ENCODE results near the gene PRKACA.

PRKACA gene

DNA sequence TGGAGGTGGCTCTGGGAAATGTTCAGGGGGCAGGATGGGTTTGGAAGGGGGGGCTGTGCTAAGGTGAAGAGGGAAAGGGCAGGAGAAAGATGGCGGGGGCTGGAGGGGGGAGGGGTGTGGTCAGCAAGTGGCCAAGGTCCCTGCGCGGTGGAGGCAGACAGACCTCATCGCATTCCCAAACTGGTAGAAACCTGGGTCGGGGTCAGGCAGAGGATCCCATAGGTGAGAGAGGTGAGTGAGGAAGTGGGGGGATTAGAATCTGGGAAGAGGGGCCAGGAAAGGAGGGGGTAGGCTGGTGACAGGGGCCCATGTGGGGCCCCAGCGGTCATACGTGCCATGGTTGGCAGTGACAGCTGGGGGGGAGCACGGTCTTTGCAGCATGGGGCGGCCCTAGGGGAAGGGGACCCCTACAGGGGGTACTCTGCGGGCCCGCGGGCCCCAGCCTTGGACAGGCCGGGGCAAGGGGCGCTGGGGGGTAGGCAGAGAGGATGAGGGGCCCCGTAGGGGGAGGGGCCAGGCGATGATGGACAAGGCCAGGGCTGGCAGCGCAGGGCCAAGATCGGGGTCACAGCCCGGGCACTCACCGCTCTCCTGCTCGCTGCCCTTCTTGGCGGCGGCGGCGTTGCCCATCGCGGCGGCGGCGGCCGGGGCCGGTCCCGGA, 514 bp downstream of the PRKACA start:
- no peak for DNase-seq (ENCODE audit: low read depth)

DNA sequence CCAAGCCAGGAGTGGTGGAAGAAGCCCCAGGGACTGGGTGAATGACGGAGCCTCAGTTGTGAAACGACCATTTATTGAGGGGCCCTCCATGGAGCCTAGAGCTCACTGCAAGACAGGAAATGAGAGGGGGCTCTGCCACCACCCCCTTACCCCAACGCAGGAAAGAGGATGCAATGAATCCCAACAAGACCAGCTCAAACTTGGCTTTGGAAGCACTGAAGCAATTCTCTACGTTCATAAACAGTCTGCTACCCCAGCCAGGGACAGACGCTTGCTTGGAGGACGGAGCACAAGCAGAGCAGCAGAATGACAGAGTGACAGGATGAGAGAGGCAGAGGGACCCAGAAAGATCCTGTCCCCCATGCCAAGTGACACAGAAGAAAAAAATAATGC, 1.0 kb downstream of the PRKACA start:
- no peak for DNase-seq (ENCODE audit: low read depth)

DNA sequence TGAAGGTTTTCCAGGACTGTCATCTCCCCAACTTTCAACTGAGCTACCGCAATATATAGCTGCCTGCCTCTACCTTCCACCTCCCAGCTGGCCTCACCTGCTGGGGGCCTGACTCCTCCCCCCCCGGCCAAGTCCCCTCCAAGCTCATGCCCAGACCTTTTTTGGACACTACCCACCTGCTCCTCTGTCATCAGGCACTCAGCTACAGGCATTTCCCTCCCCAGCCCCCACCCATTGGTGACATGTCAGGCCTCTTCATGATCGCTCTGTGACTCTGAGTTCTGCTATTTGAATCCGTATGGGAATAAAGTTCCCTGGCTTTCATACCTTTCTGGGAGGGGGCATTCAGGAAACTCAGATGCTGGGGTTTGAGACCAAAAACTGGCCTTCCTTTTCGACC, 1.8 kb downstream of the PRKACA start:
- DNase-seq (ENCODE audit: low read depth), result no peak

DNA sequence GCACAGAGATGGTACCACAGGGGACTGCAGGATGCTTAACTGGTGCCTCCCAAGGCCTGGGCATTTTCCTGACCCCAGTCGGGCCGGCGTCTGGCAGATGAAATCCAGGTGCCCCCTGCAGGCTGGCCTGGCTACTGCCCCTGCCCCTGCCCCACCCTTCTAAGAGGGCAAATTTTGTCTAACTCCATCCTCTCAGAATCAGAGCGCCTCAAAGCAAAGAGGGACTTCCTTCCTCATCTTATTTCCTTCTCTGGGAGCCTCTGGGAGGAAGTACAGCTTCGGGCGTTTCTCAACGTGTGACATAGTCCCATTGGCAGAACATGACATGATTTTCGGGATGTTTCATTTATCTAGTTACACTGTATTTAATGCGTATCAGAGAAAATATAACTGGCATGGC, 2.7 kb downstream of the PRKACA start:
- peak; percentile 15 for DNase-seq (ENCODE audit: low read depth)

DNA sequence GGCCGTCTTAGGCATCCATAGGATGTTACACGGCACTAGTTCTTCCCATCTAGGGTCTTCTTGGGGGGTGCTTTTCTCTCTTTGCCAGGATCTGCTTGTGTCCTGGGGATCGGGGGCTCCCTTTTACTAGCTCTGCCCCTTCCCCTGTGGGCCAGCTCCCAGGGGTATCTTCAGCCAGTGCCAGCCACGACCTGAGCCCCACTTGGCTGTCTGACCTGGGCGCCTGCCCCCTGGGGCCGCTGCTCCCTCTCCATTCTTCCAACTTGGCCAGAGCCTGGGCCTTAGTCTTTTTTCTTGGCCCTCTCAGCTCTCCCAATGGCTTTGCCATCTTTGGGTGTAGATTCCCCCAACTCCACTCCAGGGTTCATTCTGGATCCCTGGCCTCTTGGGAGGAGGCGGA, 3.1 kb downstream of the PRKACA start:
- DNase-seq (ENCODE audit: low read depth), result no peak

DNA sequence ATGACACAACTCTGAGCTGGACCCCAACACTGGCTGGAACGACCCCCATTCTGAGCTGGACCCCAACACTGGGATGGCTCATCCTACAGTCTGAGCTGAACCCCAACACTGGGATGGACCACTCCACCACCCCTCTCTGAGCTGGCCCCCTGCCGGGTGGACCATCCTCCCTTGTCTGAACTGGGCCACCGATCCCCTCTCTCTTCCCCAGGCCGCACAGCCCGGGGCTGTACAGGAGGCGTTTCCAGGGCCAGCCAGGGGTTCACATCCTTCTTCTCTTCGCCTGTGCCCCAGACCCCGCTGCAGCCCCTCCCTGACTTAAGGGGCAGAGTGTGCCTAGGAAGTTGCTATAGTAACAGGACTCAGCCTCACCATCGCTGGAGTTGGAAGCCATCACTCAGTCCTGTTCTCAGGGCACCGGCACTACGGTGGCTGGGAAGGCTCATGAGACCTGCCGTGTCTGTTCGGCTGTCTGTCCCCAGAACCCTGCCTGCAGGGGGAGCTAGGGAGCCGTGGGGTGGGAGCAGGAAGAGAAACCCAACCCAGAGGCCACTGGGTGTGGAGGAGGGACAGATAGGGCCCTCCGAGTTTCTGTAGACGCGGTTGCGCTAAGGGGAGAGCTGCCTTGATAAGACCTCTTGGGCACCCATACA, 3.7 kb downstream of the PRKACA start:
- peak; percentile 49 for DNase-seq (ENCODE audit: low read depth)

DNA sequence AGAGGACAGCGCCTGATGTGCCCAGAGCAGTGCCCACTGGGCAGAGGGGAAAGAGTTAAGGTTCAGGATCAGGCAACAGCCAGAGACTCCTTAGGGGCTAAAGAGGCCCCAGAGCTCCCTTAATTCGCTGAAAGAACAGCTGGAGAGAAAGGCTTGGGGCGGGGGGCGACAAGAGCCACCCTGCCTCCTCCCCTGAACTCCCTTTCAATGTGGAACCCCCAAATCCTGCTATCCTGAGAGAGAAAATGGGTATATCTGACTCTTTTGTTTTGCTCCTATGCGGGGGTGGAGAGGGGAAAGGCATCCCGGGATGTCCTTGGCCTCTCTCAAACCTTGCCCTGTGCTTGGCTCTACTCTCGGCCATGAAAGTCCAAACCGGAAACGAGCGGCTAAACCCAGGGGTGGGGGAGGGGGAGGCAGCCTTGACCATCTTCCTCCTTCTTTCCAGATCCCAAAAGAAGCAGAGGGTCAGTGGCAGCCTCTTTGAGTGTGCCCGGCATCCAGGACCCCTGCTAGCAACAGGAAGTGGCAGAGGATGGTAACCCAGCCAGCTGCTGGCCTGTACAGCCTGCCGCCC, 4.7 kb downstream of the PRKACA start:
- no peak for DNase-seq (ENCODE audit: low read depth)

DNA sequence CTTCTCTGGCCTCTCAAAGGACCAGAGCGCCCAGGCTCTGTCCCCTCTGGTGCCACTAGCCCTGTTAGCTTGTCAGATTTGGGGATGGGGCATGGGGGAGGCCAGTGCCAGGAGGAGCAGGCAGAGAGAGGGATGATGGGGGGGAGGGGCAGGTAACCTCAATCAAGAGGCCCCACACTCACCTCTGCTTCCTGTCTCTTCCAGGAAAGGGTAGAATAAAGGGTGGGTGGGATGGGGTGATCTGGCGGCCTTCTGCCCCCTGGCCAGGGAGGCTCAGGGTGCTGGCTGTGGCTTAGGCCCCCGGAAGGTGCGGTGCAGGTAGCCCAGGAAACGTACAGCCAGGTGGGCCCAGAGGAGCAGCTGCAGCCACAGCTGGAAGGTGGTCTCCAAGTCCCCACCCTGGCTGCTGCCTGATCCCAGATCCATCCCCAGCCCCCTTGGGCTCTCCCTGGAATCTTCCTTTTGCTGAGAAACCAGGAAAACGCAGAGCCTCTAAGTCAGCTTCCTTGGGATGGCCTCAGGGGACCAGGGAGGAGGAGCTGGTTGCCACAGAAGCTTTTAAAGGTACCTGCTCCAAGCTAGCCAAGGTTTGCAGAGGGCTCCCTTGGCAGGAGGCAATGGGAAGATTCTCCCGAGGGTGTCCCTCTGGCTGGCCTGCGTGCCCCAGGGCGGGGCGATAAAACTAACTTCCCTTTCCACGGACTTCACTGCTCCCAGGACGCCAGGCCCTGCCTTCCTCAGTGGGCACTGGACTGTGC, 5.3 kb downstream of the PRKACA start:
- DNase-seq (ENCODE audit: low read depth), result no peak

DNA sequence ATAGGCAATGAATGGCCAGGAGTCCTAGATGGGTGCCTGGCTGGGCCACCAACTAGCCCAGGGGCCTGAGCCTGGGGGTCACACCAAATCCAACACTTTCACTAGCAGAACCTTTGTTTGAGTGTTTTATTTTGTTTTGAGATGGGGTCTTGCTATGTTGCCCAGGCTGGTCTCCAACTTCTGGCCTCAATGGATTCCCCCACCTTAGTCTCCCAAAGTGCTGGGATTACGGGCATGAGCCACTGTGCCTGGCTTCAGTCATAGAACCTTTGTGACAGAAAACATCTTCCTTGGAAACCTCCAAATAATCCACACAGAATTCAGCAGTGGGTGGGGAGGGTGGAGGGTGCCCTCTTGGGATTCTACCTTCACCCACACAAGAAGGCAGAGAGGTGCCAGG, 6.1 kb downstream of the PRKACA start:
- no peak for DNase-seq (ENCODE audit: low read depth)

DNA sequence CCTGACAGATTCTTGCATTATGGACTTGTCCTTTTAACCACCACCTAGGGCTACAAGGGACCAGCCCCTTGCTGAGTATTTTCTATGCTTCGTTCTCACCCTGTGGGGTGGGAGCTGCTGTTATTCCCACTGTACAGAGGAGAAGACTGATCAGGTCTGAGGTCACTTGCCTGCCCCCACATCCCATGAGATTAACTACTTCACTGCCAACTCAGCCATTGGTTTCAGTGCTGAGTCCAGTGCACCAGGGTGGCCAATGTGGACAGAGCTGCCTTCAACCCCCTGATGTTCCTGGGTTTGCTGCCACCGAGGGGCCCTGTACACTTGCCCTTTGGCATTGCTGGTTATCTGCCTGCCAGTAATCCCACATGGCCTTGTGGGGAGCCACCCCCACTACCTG, 6.9 kb downstream of the PRKACA start:
- no peak for DNase-seq (ENCODE audit: low read depth)

DNA sequence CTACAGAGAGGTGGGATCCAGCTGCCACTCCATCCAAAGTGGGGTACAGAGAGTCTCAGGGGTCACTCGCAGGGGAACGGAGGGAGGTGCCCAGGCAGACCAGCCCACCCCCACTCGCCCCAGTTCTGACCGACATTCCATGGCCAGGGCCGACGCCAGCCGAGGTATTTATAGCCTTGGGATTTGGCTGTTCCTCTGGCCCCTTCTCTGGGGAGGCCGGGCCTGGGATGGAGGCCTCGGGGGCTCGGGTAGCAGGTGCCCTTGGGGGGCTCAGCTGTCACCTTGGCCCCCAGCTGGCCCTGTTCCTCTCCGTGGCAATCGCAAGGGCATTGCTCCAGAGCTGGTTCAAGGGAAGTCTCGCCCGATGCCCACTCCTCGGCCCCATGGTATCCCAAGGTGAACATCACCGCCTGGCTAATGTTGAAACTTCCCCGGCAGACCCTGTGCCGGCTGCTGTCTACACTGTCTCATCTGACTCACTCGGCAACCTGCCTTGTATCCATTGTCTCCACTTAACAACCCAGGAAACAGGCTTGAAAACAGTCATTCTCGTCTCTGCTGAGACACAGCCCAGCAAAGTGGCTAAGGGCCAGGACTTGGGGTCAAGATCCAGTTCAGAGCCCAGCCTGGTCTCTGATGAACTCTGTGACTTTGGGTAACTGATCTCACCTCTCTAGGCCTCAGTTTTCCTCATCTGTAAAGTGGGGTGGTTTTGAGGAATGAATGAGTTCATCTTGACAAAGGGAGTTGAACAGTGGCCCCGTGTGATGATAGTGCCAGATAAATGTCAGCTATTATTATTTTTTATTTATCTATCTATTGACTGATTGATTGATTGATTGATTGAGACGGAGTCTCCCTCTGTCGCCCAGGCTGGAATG, 9.7 kb downstream of the PRKACA start:
- DNase-seq (ENCODE audit: low read depth), result no peak

DNA sequence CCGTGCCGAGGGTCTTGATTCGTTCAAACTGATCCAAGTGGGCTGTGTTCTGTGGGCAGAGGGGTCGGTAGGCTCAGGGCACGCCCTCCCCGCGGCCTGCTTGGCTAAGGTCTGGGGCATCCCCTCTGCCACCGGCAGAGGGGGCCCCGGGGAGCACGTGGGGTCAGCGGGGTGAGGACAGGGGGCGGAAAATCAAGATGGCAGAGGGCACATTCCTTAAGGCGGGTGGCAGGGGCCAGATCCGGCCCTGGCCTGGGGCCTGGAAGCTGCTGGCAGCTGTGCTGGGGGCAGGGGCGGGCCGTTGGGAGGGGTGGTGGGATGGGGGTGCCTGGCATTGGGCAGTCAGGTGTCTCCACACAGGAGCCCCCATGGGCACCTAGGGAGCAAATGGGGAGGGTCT, 10.7 kb downstream of the PRKACA start:
- no peak for DNase-seq (ENCODE audit: low read depth)

DNA sequence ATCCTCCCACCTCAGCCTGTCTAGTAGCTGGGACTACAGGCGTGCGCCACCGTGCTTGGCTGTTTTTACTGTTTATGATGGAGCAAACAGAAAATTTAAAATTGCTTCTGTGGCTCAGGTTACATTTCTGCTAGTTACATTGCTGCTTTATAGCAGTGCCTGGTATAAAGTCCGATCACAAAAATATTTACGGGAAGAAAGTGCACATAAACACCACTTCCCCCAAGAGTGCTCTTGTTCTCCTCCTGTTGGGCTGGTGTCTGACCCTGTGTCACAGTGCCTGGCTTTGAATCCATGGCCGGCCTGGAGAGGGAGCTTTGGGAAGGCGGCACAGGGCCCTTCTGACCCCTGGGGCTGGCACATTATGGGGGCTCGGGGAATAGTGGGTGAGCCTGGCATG, 11.9 kb downstream of the PRKACA start:
- no peak for DNase-seq (ENCODE audit: low read depth)

DNA sequence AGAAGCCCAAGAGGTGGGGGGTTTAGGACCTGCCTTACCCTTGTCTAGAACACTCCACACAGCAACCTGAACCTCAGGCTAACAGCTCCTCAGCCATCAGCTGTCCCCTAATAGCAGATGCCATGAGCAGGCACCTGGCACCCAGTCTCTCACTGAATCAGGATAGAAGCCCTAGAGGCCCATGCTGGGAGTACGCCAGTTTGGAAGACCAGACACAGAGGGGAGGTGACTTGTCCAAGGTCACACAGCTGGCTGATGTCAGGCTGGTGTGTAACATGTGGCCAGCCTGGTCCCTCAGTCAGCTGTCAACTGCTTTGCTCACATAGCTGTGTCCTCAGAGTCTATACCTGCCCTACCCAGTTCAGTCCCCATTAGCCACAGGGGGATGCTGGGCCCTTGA, 14.3 kb downstream of the PRKACA start:
- no peak for DNase-seq (ENCODE audit: low read depth)

DNA sequence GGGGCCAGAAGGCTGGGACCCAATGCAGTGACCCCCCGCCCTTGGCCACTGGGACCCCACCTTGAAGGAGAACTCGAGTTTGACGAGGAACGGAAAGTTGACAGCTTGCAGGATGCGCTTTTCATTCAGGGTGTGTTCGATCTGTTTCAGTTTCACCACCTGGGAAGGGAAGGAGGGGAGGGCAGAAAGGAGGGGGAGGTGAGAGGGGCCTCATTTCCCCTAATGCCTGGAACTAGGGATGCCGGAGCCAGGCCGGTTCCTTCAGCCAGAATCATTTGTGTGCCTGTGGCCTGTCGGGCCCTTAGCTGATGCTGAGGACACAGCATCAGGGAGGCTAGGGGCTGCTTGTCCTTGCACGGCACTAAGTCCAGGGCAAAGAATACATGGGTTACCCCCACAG, 14.8 kb downstream of the PRKACA start:
- no peak for DNase-seq (ENCODE audit: low read depth)

DNA sequence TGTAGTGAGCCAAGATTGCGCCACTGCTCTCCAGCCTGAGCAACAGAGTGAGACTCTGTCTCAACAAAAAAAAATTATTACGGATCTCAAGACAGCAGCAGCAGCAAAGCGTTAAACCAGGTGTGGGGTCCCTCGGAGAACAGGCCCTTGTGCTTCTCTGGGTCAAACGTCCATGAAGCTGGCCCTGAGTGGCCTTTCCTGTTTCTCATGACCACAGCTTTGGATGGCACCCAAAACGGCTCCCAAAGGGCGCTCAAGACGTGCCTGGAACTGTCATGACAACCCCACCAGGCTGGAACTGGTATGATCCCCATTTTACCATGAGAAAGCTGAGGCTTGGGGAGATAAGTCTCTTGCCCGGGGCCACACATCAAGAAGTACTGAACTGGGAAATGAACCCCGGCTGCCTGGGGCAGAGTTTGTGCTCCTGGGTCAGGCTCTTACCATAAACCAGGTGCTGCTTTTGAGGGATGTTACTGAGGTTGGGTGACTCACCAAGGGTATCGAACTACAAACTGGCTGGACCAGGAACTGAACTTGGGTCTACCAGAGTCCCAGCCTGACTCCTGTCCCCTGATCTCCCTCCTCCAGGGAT, 15.4 kb downstream of the PRKACA start:
- DNase-seq (ENCODE audit: low read depth), result no peak

DNA sequence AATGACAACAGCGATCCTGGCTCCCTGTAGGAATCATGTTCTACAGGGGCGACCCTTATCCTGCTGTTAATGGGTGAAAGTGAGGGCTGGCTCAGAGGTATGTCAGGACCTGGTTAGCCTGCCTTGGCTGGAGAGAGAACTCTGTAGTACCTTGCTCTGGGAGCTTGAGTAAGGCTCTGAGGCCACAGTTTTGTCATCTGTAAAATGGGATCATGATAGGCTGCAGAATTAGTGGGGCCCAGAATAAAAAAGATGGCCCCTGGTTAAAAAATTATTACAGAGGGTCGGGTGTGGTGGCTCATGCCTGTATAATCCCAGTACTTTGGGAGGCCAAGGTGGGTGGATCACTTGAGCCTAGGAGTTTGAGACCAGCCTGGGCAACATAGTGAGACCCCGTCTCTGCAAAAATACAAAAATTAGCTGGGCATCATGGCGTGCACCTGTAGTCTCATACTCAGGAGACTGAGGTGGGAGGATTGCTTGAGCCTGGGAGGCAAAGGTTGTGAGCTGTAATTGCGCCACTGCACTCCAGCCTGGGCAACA, 16.5 kb downstream of the PRKACA start:
- no peak for DNase-seq (ENCODE audit: low read depth)

DNA sequence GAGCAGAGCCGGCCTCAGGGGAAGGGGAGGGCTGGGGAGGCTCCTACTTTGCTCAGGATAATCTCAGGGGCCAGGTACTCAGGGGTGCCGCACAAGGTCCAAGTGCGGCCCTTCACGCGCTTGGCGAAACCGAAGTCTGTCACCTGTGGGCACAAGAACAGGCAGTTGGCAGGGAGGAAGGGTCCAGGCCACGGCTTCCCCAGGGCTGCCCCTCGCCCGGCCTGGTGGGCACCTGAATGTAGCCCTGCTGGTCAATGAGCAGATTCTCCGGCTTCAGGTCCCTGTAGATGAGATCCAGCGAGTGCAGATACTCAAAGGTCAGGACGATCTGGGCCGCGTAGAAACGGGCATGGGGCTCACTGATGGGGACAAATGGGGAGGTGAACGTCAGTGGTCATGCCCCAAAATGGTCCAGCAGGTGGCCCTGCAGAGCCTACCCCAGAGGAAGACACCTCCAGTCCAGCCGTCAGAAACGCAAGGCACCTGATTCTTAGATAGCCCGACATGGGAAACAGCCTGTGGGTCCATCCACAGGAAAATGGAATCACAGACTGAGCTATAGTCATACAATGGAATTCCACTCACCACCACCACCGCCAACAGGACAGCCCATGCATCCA, 19.9 kb downstream of the PRKACA start:
- no peak for DNase-seq (ENCODE audit: low read depth)

DNA sequence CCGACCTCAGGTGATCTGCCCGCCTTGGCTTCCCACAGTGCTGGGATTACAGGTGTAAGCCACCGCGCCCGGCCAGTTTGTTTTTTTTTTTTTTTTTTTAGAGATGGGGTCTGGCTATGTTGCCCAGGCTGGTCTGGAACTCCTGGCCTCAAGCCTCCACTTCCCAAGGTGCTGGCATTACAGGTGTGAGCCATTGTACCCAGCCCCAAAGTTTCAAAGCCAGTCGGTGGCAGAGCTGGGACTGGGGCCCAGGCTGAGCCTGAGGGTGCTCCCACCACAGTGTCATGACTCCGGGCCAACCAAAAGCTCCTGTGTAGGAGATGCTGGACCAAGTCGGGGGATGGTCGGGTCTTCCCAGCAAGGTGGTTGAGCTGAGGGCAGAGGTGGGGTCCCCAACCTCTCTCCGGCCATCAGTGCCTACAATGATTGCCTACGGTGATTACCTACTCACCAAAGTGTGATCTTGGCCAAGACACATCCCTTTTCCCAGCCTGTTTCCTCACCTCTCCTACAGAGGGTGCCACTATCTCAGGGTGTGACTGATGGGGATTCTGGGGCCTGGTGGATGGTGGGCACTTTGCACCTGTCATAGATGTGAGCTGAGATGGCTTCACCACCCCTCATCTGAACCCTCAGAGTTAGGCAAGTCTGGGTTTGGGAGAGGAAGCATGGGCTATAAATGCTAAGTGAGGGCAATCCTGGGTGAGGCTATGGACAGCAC, 21.1 kb downstream of the PRKACA start:
- no peak for DNase-seq (ENCODE audit: low read depth)

DNA sequence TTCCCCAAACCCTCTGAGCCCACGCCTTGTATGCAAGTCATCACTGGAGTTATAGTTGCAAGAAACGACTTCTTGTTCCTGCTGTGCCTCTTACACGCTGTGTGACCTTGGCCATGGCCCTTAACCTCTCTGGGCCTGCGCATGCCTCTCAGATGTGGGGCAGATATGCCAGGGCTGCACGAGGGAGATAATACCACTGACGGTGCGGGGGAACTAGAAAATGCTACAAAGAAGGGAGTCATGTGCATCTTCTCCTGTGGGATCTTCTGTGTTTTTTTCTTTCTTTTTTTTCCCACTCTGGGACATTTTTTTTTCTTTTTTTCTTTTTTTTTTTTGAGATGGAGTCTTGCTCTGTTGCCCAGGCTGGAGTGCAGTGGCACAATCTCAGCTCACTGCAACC, 22.7 kb downstream of the PRKACA start:
- DNase-seq (ENCODE audit: low read depth), result no peak

All from T follicular helper cell (primary cell).